Neural crest cell (in vitro differentiated cells): ENCODE data around the gene DCAF5. TPM values are rescaled to one million over a fixed set of nuclear protein-coding genes. Genes with fewer than 3 reads are reported as not detected.

ENCODE experiments used
- DNase-seq: peaks from one replicate; pipeline ENCODE4 v3.0.0; 2021; ENCODE audit warnings: low read depth, mixed read lengths, low spot score
- H3K27ac Mint-ChIP-seq: one replicate; pipeline ENCODE4 v1.8.0; 2021; ENCODE audit warnings: mild to moderate bottlenecking, mixed read lengths; ENCODE audit not compliant: unreplicated experiment
- H3K27me3 Mint-ChIP-seq: 2 replicates; pipeline ENCODE4 v1.8.0; 2021; ENCODE audit warnings: low read depth, mild to moderate bottlenecking, mixed read lengths
- H3K36me3 Mint-ChIP-seq: 2 replicates; pipeline ENCODE4 v1.8.0; 2021; ENCODE audit warnings: low read depth, mild to moderate bottlenecking, mixed read lengths
- H3K4me1 Mint-ChIP-seq: 2 replicates; pipeline ENCODE4 v1.8.0; 2021; ENCODE audit warnings: mixed read lengths
- H3K4me3 Mint-ChIP-seq: one replicate; pipeline ENCODE4 v1.8.0; 2021; ENCODE audit warnings: mild to moderate bottlenecking, mixed read lengths
- H3K9me3 Mint-ChIP-seq: 2 replicates; pipeline ENCODE4 v1.8.0; 2021; ENCODE audit warnings: mixed read lengths
- total RNA-seq: library from RNA; stranded (reverse); gene quantifications from 2 replicates; pipeline ENCODE4 v1.2.1, GENCODE V29; 2021
- TF ChIP-seq, protein P1 (sequence below): fragments of 200-600 bp; sonication (generic); conservative IDR thresholded peaks from 2 replicates; pipeline ENCODE4 v1.5.0; 2021; ENCODE audit warnings: antibody characterized with exemption, mild to moderate bottlenecking

Gene DCAF5
- total RNA-seq, 1 donor from 2014 or later = 46.7 TPM

DNA sequence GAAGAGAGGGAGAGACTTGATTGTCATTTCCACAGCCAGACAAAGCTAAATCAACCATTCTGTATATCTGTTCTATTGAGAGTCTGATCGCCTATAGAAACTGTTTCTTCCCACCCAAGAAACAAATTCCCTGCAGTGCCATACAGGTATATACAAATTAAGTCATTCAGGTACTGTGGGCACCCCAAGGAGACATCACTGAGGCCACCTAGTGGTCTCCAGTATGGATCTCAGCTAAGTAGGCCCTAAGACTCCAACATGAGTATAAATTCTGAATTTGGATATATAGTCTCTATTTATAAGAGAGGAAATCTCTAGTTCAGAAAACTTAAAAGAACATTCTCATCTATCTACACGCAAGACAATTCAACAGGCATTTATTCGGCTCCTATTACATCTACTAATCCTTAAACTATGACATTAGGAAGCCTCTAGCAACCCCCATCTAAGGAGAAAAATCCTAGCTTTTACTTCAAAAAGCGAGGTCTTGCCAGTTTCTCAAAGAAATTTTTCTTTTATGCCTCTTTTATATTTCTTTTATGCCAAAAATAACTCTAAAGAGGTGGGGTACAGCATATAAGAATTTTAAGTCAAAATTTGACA lies 62.6 kb downstream of the DCAF5 start:
- H3K4me3 Mint-ChIP-seq = no peak overlapping the region
- H3K27me3 Mint-ChIP-seq = no peaks in the 10 kb centered on the region
- H3K27ac Mint-ChIP-seq = no peak overlapping the region
- H3K36me3 Mint-ChIP-seq = peaks cover 6% of the 10 kb centered on the region
- peaks cover 21% of the 10 kb centered on the region for H3K4me1 Mint-ChIP-seq
- no peak for DNase-seq
- TF ChIP-seq, protein P1, sequence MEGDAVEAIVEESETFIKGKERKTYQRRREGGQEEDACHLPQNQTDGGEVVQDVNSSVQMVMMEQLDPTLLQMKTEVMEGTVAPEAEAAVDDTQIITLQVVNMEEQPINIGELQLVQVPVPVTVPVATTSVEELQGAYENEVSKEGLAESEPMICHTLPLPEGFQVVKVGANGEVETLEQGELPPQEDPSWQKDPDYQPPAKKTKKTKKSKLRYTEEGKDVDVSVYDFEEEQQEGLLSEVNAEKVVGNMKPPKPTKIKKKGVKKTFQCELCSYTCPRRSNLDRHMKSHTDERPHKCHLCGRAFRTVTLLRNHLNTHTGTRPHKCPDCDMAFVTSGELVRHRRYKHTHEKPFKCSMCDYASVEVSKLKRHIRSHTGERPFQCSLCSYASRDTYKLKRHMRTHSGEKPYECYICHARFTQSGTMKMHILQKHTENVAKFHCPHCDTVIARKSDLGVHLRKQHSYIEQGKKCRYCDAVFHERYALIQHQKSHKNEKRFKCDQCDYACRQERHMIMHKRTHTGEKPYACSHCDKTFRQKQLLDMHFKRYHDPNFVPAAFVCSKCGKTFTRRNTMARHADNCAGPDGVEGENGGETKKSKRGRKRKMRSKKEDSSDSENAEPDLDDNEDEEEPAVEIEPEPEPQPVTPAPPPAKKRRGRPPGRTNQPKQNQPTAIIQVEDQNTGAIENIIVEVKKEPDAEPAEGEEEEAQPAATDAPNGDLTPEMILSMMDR = peak; percentile 72
- no peaks in the 10 kb centered on the region for H3K9me3 Mint-ChIP-seq

DNA sequence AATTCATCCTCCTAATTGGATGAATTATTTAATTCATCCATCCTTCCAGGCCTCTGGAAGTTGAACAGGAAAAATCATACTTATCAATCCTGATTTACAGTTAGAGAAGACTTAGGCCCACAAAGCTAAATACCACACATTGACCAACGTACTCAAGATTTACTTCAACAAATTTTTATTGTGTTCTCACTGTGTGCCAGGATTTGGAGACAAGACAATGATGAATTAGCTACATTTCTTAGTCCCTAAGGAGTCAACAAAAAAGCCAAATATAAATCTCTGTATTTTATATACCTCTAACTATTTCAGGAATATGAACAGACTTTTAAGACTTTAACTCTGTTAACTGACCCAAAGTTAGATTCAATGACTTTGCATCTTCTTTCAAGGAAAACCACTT lies 63.9 kb downstream of the DCAF5 start:
- TF ChIP-seq, protein P1 = no peak
- Mint-ChIP-seq H3K4me1 (peaks cover 12% of the 10 kb centered on the region), H3K4me3 (no peak overlapping the region), H3K27me3 (no peaks in the 10 kb centered on the region), H3K9me3 (no peaks in the 10 kb centered on the region), H3K27ac (no peak overlapping the region), H3K36me3 (peaks cover 6% of the 10 kb centered on the region)
- no peak for DNase-seq

DNA sequence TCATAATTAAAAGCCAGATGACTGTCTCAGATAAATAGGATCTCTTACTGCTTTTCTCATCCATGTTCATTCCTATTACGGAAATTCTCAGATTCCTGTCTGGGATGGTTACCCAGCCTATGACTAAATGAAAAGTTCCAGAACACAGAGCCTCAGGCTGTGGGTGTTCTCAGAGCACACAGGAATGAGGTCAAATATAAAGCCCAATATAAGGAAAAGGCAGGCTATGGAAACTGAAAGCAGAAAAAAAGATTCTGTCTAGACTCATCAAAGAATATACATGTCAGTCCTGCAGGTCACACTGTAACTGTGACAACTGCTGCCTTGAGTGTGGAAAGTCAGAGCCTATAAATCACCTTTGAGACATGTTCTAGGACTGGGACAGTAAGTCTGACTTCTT lies 64.3 kb downstream of the DCAF5 start:
- no peaks in the 10 kb centered on the region for H3K9me3 Mint-ChIP-seq
- DNase-seq = no peak
- no peak overlapping the region for H3K4me3 Mint-ChIP-seq
- H3K4me1 Mint-ChIP-seq = peaks cover 7% of the 10 kb centered on the region
- H3K36me3 Mint-ChIP-seq = peaks cover 9% of the 10 kb centered on the region
- no peak overlapping the region for H3K27ac Mint-ChIP-seq
- no peaks in the 10 kb centered on the region for H3K27me3 Mint-ChIP-seq
- TF ChIP-seq, protein P1 = no peak

DNA sequence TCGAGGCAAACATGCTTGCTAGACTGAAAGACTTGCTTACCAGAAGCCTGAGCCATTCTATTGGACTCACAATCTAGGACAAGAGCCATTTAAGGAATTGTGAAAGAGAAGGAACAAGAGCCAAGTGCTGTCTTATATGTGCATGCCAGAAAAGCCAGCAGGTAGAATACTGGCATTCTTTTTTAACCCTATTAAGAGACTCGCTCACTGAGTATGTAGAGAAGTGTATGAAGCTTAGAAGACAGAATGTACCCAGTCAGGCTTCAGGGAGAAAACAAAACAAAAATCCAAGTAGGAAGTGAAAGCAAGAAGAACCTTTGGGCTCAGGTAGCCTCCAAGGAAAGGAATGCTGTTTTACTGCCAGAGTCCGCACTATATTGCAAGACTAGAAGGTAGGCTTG lies 65.9 kb downstream of the DCAF5 start:
- H3K36me3 Mint-ChIP-seq = peaks cover 13% of the 10 kb centered on the region
- H3K4me1 Mint-ChIP-seq = no peaks in the 10 kb centered on the region
- TF ChIP-seq, protein P1 = no peak
- H3K27ac Mint-ChIP-seq = no peak overlapping the region
- no peak overlapping the region for H3K4me3 Mint-ChIP-seq
- no peaks in the 10 kb centered on the region for H3K9me3 Mint-ChIP-seq
- DNase-seq = no peak
- no peaks in the 10 kb centered on the region for H3K27me3 Mint-ChIP-seq

DNA sequence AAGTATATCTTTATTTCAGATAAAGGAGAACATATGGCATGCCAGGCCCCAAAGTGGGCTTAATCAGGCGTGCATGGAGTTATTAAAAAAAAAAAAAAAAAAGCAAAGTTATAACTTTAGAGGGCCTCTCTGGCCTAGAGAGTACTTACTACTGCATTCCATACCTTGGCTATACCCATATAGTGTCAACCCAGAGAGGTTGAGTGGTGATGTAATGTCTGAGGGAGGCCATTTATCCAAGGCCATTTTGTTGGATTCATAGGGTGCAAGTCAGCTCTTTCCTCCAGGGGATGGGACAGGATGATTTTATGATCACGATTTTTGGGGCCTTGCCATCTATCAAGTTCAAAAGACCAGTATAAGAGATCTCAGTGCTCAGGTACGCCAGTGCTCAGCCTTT lies 66.4 kb downstream of the DCAF5 start:
- TF ChIP-seq, protein P1 = no peak
- no peak overlapping the region for H3K4me3 Mint-ChIP-seq
- no peak overlapping the region for H3K27ac Mint-ChIP-seq
- H3K27me3 Mint-ChIP-seq = no peaks in the 10 kb centered on the region
- DNase-seq = no peak
- H3K36me3 Mint-ChIP-seq = peaks cover 13% of the 10 kb centered on the region
- H3K9me3 Mint-ChIP-seq = no peaks in the 10 kb centered on the region
- H3K4me1 Mint-ChIP-seq = peaks cover 2% of the 10 kb centered on the region
